Measurements from ENCODE around the gene ZNF382.
"Not testable (repeated sequence)": the region's sequence is repeated elsewhere in the genome, so short reads cannot be mapped to it uniquely, and the experiment has no call there.

Gene ZNF382

DNA sequence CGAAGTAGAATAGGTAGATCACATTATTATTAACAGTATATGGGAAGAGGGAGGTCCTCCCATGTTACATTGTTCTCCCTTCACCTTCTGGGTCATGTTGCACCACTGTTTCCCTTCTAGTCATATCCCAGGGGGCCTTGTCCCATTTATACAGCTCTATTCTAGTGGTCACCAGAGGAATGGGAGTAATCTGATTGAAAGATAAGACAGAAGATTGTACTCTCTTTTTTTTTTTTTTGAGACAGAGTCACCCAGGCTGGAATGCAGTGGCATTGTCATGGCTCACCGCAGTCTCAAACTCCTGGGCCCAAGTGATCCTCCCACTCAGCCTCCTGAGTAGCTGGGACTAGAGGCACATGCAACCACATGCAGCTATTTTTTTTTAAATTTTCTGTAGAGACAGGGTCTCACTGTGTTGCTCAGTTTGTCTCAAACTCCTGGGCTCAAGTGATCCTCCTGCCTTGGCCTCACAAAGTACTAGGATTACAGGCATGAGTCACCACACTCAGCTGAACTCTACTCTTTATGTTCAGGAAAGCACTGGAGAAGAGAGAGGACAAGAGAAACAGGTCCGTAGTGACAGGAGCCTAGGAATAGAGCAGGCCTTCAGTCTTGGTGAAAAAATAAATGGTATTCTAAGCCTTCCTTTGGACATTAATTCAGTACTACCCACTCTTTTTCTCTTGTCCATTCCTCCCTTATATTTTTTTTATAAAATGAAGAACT lies 27.7 kb upstream of the ZNF382 start:
- H3K4me3 ChIP-seq (ENCODE audit: low read depth, low read length), result no peak overlapping the region
- no peak for DNase-seq (ENCODE audit: low read depth, low spot score)
- in situ Hi-C loops (cut with HindIII; ENCODE audit: low sequenced_read_pairs), result no loop called here

DNA sequence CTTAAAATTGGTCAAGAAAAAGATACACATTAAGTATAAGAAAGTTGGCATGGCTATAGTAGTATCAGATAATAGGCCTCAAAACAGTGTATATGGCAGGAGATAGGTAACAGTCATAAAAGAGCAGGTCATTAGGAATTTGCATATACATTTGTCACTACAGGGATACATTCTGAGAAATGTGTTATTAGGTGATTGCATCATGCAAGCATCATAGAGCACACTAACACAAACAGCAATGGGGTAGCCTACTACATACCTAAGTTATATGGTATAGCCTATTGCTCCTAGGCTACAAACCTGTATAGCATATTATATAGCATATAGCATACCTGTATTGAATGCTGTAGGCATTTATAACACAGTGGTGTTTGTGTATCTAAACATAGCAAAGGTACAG lies 25.9 kb upstream of the ZNF382 start:
- in situ Hi-C loops (cut with HindIII; ENCODE audit: low sequenced_read_pairs), result no loop called here
- H3K4me3 ChIP-seq (ENCODE audit: low read depth, low read length), result no peak overlapping the region
- DNase-seq (ENCODE audit: low read depth, low spot score), result no peak
- TF ChIP-seq, protein P1, sequence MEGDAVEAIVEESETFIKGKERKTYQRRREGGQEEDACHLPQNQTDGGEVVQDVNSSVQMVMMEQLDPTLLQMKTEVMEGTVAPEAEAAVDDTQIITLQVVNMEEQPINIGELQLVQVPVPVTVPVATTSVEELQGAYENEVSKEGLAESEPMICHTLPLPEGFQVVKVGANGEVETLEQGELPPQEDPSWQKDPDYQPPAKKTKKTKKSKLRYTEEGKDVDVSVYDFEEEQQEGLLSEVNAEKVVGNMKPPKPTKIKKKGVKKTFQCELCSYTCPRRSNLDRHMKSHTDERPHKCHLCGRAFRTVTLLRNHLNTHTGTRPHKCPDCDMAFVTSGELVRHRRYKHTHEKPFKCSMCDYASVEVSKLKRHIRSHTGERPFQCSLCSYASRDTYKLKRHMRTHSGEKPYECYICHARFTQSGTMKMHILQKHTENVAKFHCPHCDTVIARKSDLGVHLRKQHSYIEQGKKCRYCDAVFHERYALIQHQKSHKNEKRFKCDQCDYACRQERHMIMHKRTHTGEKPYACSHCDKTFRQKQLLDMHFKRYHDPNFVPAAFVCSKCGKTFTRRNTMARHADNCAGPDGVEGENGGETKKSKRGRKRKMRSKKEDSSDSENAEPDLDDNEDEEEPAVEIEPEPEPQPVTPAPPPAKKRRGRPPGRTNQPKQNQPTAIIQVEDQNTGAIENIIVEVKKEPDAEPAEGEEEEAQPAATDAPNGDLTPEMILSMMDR (IDR thresholded peaks at IDR 0.05; ENCODE audit: low read depth, low read length), result no peak

More for the DNA sequence above, 27.7 kb upstream of the ZNF382 start:
- TF ChIP-seq, protein P1 (IDR thresholded peaks at IDR 0.05; ENCODE audit: low read depth, low read length), result no peak

DNA sequence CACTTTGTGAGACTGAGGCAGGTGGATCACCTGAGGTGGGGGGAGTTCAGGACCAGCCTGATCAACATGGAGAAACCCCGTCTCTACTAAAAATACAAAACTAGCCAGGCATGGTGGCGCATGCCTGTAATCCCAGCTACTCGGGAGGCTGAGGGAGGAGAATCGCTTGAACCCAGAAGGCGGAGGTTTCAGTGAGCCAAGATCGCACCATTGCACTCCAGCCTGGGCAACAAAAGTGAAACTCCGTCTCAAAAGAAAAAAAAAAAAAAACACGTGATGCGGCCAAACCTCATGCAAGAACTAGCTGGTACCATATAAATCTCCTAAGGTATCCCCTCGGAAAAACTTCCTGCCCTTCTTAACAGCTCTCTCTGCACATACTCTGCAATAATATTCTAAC lies 2.4 kb upstream of the ZNF382 start:
- H3K4me3 ChIP-seq (ENCODE audit: low read depth, low read length); in situ Hi-C loops (cut with HindIII; ENCODE audit: low sequenced_read_pairs); DNase-seq (ENCODE audit: low read depth, low spot score): not testable (repeated sequence)

DNA sequence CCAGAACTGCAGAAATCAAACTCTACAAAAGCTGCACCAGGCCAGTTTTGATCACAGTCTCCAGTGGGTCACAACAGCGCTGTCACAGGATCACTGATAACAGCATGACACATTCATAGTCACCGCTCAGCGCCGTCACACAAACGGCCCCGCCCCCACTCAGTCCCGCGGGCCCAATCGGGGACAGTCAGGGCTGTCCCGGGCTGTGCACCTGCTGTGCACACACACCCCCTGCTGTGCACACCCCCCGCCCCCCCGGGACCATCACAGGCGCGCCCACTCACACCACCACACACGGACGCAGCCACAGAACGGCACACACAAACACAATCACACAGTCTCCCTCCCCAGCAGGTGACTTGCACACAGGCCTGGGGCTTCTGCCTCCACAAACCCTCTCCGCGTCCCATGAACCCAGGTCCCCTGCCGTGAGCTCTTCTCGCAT lies 435 bp upstream of the ZNF382 start:
- in situ Hi-C loops (cut with HindIII; ENCODE audit: low sequenced_read_pairs), result no loop called here
- TF ChIP-seq, protein P1 (IDR thresholded peaks at IDR 0.05; ENCODE audit: low read depth, low read length), result no peak
- peak; percentile 38 for DNase-seq (ENCODE audit: low read depth, low spot score)
- peak overlapping the region; percentile 87 for H3K4me3 ChIP-seq (ENCODE audit: low read depth, low read length)

DNA sequence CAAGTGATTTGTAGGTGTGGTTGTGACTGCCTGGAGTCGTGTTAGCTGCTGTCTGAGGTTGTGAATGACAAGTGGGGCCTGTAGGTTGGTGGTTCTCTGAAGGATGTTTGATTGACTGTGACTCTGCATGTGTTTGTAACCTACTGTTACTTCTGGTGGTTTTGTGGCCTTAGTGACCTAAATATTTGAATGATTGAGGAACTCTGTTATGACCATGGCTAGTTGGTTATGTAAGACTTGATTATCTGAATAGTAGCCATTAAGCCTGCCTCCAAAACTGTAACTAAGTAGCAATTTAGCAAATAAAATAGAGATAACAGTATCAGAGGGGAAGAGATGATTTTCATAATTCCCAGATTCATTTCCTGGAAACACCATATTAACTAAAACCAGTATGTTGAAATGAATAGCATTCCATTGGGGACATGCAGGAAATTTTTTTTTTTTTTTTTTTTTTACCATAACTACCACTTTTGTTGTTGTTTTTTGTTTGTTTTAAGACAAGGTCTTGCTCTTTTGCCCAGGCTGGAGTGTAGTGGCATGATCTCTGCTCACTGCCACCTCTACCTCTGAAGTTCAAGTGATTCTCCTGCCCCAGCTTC lies 865 bp downstream of the ZNF382 start:
- TF ChIP-seq, protein P1 (IDR thresholded peaks at IDR 0.05; ENCODE audit: low read depth, low read length), result no peak
- in situ Hi-C loops (cut with HindIII; ENCODE audit: low sequenced_read_pairs), result no loop called here
- peak overlapping the region; percentile 87 for H3K4me3 ChIP-seq (ENCODE audit: low read depth, low read length)
- no peak for DNase-seq (ENCODE audit: low read depth, low spot score)

DNA sequence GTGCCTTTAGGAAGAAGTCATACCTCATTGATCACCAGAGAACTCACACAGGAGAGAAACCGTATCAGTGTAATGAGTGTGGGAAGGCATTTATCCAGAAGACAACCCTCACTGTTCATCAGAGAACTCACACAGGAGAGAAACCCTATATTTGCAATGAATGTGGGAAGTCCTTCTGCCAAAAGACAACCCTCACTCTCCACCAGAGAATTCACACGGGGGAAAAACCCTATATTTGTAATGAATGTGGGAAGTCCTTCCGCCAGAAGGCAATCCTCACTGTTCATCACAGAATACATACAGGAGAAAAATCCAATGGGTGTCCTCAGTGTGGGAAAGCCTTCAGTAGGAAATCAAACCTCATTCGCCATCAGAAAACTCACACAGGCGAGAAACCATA lies 21.9 kb downstream of the ZNF382 start:
- in situ Hi-C loops (cut with HindIII; ENCODE audit: low sequenced_read_pairs), result no loop called here
- H3K4me3 ChIP-seq (ENCODE audit: low read depth, low read length), result no peak overlapping the region
- TF ChIP-seq, protein P1 (IDR thresholded peaks at IDR 0.05; ENCODE audit: low read depth, low read length), result no peak
- DNase-seq (ENCODE audit: low read depth, low spot score), result no peak

DNA sequence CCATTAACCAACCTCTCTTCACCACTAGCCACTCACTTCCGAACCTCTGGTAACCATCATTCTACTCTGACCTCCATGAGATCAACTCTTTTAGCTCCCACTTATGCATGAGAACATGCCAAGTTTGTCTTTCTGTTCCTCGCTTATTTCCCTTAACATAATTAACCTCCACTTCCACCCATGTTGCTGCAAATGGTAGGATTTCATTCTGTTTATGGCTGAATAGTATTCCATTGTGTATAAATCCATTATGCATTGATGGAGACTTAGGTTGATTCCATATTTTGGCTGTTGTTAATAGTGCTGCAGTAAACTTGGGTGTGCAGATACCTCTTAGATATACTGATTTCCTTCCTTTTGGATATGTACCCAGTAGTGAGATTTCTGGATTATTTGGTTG lies 30.2 kb downstream of the ZNF382 start:
- in situ Hi-C loops (cut with HindIII; ENCODE audit: low sequenced_read_pairs), result no loop called here
- TF ChIP-seq, protein P1 (IDR thresholded peaks at IDR 0.05; ENCODE audit: low read depth, low read length), result no peak
- DNase-seq (ENCODE audit: low read depth, low spot score), result no peak
- no peak overlapping the region for H3K4me3 ChIP-seq (ENCODE audit: low read depth, low read length)

Data from astrocyte of the spinal cord (primary cell).